ENCODE data around the gene SSX1. TPM values are rescaled to one million over a fixed set of nuclear protein-coding genes. Genes with fewer than 3 reads are reported as not detected.
"Not testable (repeated sequence)": the region's sequence is repeated elsewhere in the genome, so short reads cannot be mapped to it uniquely, and the experiment has no call there.

Gene SSX1
- not detected for total RNA-seq

DNA sequence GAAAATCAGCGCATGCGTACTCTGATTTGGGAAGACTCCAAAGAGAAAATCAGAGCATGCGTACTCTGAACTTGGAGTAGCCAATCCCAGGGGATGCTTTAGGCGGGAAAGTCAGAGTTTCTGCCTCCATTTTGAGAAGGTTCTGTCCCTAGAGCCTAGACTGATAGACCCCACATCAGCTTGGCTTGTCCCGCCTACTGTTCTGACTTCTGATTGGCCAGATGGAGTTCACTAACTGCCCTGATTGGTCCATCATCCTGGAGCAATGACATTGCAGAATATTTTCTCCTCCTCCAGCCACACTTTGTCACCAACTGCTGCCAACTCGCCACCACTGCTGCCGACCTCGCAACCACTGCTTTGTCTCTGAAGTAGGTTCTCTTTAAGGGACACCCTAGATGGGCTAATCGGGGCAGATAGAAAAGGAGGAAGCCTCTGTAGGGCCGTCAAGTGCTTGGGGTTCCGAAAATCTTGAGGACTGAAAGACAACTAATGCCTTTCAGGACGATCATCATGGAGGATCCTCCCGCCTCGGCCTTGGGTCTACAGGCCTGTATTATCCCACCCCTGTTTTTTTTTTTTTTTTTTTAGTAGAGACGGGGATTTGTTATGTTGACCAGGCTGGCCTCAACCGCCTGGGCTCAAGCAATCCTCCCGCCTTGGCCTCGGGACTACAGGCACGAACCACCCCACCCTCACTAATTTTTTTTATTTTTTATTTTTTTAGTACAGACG is at the start of gene SSX1:
TSS of gene SSX1 (plus strand) at position 331 of the 735 bp plus-strand sequence. CDS start 1,850 bp downstream, outside the sequence.
- not testable (repeated sequence) for H3K9me3 ChIP-seq (ENCODE audit: low read depth, low read length); H3K4me3 ChIP-seq (ENCODE audit: low read length); H3K4me1 ChIP-seq (ENCODE audit: insufficient read depth, low read length); H3K27me3 ChIP-seq (ENCODE audit: insufficient read depth, low read length)

DNA sequence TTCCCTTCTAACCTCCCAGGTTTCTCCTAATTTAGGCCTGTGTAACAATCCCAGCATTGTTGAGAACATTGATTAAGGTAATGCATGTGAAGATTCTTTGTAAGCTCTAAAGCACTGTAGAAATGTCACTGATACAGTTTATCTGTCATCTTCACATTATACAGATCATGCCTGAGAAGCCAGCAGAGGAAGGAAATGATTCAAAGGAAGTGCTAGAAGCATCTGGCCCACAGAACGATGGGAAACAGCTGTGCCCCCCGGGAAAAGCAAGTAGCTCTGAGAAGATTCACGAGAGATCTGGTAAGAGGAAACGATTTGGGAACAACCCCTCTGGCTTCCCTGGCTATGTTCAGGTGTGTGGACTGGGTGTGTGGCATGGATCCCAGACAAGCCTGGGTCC is 40.9 kb upstream of the SSX1 start:
- not testable (repeated sequence) for H3K27me3 ChIP-seq (ENCODE audit: insufficient read depth, low read length); H3K4me3 ChIP-seq (ENCODE audit: low read length); H3K9me3 ChIP-seq (ENCODE audit: low read depth, low read length); H3K4me1 ChIP-seq (ENCODE audit: insufficient read depth, low read length)

DNA sequence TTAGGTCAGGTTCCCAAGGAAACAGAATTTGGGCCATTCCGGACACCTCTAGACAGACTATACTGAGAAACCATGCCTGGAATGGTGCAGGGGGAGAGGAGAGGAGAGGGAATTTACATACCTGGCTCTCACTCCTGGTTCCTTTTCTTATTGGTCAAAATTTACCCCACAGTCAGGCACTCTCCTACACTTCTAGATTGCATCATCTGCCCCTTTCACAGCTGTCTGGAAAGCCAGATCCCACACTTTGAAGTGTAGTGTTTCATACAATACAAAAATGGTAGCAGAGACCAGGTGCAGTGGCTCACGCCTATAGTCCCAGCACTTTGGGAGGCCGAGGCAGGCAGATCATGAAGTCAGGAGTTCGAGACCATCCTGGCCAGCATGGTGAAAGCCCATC is 31.0 kb upstream of the SSX1 start:
- H3K4me3 ChIP-seq (ENCODE audit: low read length); H3K9me3 ChIP-seq (ENCODE audit: low read depth, low read length); H3K4me1 ChIP-seq (ENCODE audit: insufficient read depth, low read length); H3K27me3 ChIP-seq (ENCODE audit: insufficient read depth, low read length): not testable (repeated sequence)

DNA sequence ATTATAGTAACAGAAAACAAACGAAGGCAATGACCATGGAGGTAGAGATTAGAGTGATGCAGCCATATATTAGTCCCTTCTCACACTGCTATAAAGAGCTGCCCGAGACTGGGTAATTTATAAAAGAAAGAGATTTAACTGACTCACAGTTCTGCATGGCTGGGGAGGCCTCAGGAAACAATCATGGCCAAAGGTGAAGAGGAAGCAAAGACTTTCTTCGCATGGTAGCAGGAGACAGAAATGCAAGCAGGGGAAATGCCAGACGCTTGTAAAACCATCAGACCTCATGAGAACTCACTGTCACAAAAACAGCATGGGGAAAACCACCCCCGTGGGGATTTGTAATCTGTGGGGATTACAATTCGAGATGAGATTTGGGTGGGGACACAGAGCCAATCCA is 2.2 kb upstream of the SSX1 start:
- H3K4me1 ChIP-seq (ENCODE audit: insufficient read depth, low read length); H3K27me3 ChIP-seq (ENCODE audit: insufficient read depth, low read length); H3K9me3 ChIP-seq (ENCODE audit: low read depth, low read length); H3K4me3 ChIP-seq (ENCODE audit: low read length): not testable (repeated sequence)

GRCh38 chrX:48274365-48274764 is 19.2 kb downstream of the SSX1 start:
- not testable (repeated sequence) for H3K4me1 ChIP-seq (ENCODE audit: insufficient read depth, low read length); H3K27me3 ChIP-seq (ENCODE audit: insufficient read depth, low read length); H3K9me3 ChIP-seq (ENCODE audit: low read depth, low read length); H3K4me3 ChIP-seq (ENCODE audit: low read length)

DNA sequence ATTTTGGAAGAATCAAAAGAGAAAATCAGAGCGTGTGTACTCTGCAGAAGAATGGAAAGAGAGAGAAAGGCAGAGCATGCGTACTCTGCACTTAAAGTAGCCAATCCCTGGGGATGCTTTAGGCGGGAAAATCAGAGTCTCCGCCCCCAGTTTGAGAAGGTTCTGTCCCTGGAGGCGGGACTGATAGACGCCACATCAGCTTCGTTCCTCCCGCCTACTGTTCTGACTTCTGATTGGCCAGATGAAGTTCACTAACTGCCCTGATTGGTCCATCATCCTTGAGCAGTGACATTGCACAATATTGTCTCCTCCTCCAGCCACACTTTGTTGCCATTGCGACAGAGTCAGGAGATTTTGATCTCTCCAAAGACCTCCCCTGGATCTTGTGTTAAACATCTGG is 23.8 kb downstream of the SSX1 start:
- H3K9me3 ChIP-seq (ENCODE audit: low read depth, low read length) = no peaks in the 10 kb centered on the region
- H3K4me1 ChIP-seq (ENCODE audit: insufficient read depth, low read length) = no peaks in the 10 kb centered on the region
- no peaks in the 10 kb centered on the region for H3K27me3 ChIP-seq (ENCODE audit: insufficient read depth, low read length)
- no peak overlapping the region for H3K4me3 ChIP-seq (ENCODE audit: low read length)

DNA sequence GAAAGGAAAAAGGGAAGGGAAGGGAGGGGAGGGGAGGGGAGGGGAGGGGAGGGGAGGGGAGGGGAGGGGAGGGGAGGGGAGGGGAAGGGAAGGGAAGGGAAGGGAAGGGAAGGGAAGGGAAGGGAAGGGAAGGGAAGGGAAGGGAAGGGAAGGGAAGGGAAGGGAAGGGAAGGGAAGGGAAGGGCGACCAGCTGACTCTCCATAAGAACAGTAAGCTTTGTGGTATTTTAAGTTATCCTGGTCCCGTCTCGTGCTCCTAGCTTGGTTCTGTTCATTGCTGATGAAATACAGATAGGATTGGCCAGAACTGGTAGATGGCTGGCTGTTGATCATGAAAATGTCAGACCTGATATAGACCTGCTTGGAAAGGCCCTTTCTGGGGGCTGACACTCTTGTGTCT is 25.5 kb downstream of the SSX1 start:
- H3K27me3 ChIP-seq (ENCODE audit: insufficient read depth, low read length); H3K4me1 ChIP-seq (ENCODE audit: insufficient read depth, low read length); H3K9me3 ChIP-seq (ENCODE audit: low read depth, low read length); H3K4me3 ChIP-seq (ENCODE audit: low read length): not testable (repeated sequence)

DNA sequence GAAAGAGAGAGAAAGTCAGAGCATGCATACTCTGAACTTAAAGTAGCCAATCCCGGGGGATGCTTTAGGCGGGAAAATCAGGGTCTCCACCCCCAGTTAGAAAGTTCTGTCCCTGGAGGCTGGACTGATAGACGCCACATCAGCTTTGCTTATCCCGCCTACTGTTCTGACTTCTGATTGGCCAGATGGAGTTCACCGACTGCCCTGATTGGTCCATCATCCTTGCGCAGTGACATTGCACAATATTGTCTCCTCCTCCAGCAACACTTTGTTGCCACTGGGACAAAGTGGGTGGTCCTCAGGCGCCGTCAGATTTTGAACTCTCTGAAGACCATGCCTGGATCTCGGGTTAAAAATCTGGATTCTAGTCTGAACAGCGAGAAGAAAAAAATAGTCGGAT is 51.0 kb downstream of the SSX1 start:
- Histone ChIP-seq H3K4me1 (ENCODE audit: insufficient read depth, low read length) (no peaks in the 10 kb centered on the region), H3K27me3 (ENCODE audit: insufficient read depth, low read length) (no peaks in the 10 kb centered on the region), H3K4me3 (ENCODE audit: low read length) (no peak overlapping the region), H3K9me3 (ENCODE audit: low read depth, low read length) (no peaks in the 10 kb centered on the region)

- H3K9me3 ChIP-seq (ENCODE audit: low read depth, low read length); H3K27me3 ChIP-seq (ENCODE audit: insufficient read depth, low read length); H3K4me3 ChIP-seq (ENCODE audit: low read length); H3K4me1 ChIP-seq (ENCODE audit: insufficient read depth, low read length): not testable (repeated sequence)
These were observed 58.8 kb downstream of the SSX1 start for GRCh38 chrX:48313996-48314395.

Other genes starting within 250 kb of the SSX1 start
- gene SPACA5, start 248.4 kb upstream of the SSX1 start, total RNA-seq = not detected
- 1.6 TPM for gene ZNF630, start 183.8 kb upstream of the SSX1 start, total RNA-seq
- gene SPACA5B, start 124.8 kb upstream of the SSX1 start, total RNA-seq = not detected
- gene SSX5, start 58.6 kb upstream of the SSX1 start, total RNA-seq = not detected
- gene SSX3, start 101.3 kb downstream of the SSX1 start, total RNA-seq = not detected
- gene SSX4, start 128.1 kb downstream of the SSX1 start, total RNA-seq = not detected
- not detected for gene SSX4B, start 156.6 kb downstream of the SSX1 start, total RNA-seq
- gene SLC38A5, start 214.9 kb downstream of the SSX1 start, total RNA-seq = 4.5 TPM
- gene FTSJ1, start 220.8 kb downstream of the SSX1 start, total RNA-seq = 19.3 TPM